SH-SY5Y (cell line): ENCODE results near the gene APOL1.

Source experiments
- GATA2 ChIP-seq: IDR thresholded peaks from 2 replicates; pipeline ENCODE4 v1.6.1; 2011; ENCODE audit warnings: mild to moderate bottlenecking, low read depth, low read length
- GATA3 ChIP-seq: IDR thresholded peaks from 2 replicates; pipeline ENCODE4 v1.6.1; 2011; ENCODE audit warnings: low read depth, mild to moderate bottlenecking, low read length, moderate library complexity

The APOL1 gene

GRCh38 chr22:36281781-36282327 is 28.9 kb downstream of the APOL1 start:
- no peak for TF ChIP-seq GATA2
- TF ChIP-seq GATA3: no peak

- TF ChIP-seq GATA3 (no peak), GATA2 (no peak)
Measured at GRCh38 chr22:36282328-36282831, 29.4 kb downstream of the APOL1 start.

GRCh38 chr22:36284171-36284571 is 31.2 kb downstream of the APOL1 start:
- TF ChIP-seq GATA3: no peak
- no peak for TF ChIP-seq GATA2

- TF ChIP-seq GATA3 (no peak), GATA2 (no peak)
Measured at GRCh38 chr22:36285017-36285416, 32.1 kb downstream of the APOL1 start.

- no peak for TF ChIP-seq GATA2
- TF ChIP-seq GATA3: no peak
Measured at GRCh38 chr22:36285545-36285944, 32.6 kb downstream of the APOL1 start.

GRCh38 chr22:36286096-36286957 is 33.4 kb downstream of the APOL1 start:
- no peak for TF ChIP-seq GATA2
- TF ChIP-seq GATA3: no peak

GRCh38 chr22:36287881-36288515 is 35.1 kb downstream of the APOL1 start:
- TF ChIP-seq GATA2 (no peak), GATA3 (no peak)

- TF ChIP-seq GATA3 (no peak), GATA2 (no peak)
Measured at GRCh38 chr22:36288571-36289405, 35.9 kb downstream of the APOL1 start.

GRCh38 chr22:36289406-36289870 is 36.5 kb downstream of the APOL1 start:
- TF ChIP-seq GATA3 (no peak), GATA2 (no peak)

GRCh38 chr22:36291831-36292740 is 39.2 kb downstream of the APOL1 start:
- TF ChIP-seq GATA2 (no peak), GATA3 (no peak)

GRCh38 chr22:36292823-36293530 is 40.0 kb downstream of the APOL1 start:
- TF ChIP-seq GATA2 (no peak), GATA3 (no peak)

- no peak for TF ChIP-seq GATA3
- TF ChIP-seq GATA2: no peak
Measured at GRCh38 chr22:36293606-36294292, 40.8 kb downstream of the APOL1 start.

- TF ChIP-seq GATA2 (no peak), GATA3 (no peak)
Measured at GRCh38 chr22:36294293-36294620, 41.3 kb downstream of the APOL1 start.
